OCI-LY7 (cell line): ENCODE results near the gene DCAKD. TPM values are rescaled to one million over a fixed set of nuclear protein-coding genes. Genes with fewer than 3 reads are reported as not detected.

Experiments used
- BruUV-seq: library from RNA; stranded (reverse); fragments of 400-500 nt; replicated peaks from 2 replicates; lab custom pipeline; 2021; lab: Mats Ljungman, UMichigan
- CTCF ChIA-PET: fragments of 300-600 bp; sonication (Branson Sonifier 250); formaldehyde crosslinking; loops from one replicate; lab custom pipeline; 2022; ENCODE audit warnings: antibody characterized with exemption; ENCODE audit not compliant: unreplicated experiment; lab: Charles Lee
- POLR2A ChIA-PET: fragments of 300-600 bp; sonication (Branson Sonifier 250); formaldehyde crosslinking; loops from one replicate; lab custom pipeline; 2022; ENCODE audit warnings: antibody characterized with exemption; lab: Charles Lee
- DNase-seq: peaks from one replicate; pipeline ENCODE4 v3.0.0-alpha.2; 2015; ENCODE audit warnings: low spot score
- H2AFZ ChIP-seq: fragments of 200-600 bp; sonication (generic), shearing (Covaris generic); 2 replicates; pipeline ENCODE4 v1.6.1; 2014; ENCODE audit warnings: mild to moderate bottlenecking, antibody characterized with exemption, low read length, moderate library complexity
- H3K27ac ChIP-seq: fragments of 200-600 bp; sonication (generic); 2 replicates; pipeline ENCODE4 v1.5.1; 2014; ENCODE audit warnings: mixed run types, low read depth, mild to moderate bottlenecking, moderate library complexity, low read length, inconsistent platforms; ENCODE audit not compliant: poor library complexity, severe bottlenecking
- H3K36me3 ChIP-seq: fragments of 200-600 bp; sonication (generic); 2 replicates; pipeline ENCODE4 v1.6.1; 2014; ENCODE audit warnings: mild to moderate bottlenecking, antibody characterized with exemption, low read length, moderate library complexity, mixed read lengths; ENCODE audit not compliant: insufficient read depth
- H3K4me1 ChIP-seq: fragments of 200-600 bp; sonication (generic); 2 replicates; pipeline ENCODE4 v1.5.1; 2014; ENCODE audit warnings: mild to moderate bottlenecking, low read length; ENCODE audit not compliant: insufficient read depth, poor library complexity, severe bottlenecking
- H3K4me2 ChIP-seq: fragments of 200-600 bp; sonication (generic); 2 replicates; pipeline ENCODE4 v1.6.1; 2014; ENCODE audit warnings: mild to moderate bottlenecking, low read length
- H3K4me3 ChIP-seq: fragments of 200-600 bp; sonication (generic); 2 replicates; pipeline ENCODE4 v1.5.1; 2014; ENCODE audit warnings: mild to moderate bottlenecking, low read depth, low read length; ENCODE audit not compliant: poor library complexity, severe bottlenecking
- H3K79me2 ChIP-seq: fragments of 200-600 bp; sonication (generic); 2 replicates; pipeline ENCODE4 v1.6.1; 2016; ENCODE audit warnings: low read depth, mild to moderate bottlenecking, low read length, moderate library complexity, mixed read lengths; ENCODE audit not compliant: insufficient read depth
- H3K9me2 ChIP-seq: fragments of 200-600 bp; sonication (generic); 2 replicates; pipeline ENCODE4 v1.6.1; 2016; ENCODE audit warnings: mild to moderate bottlenecking, low read length, mixed read lengths; ENCODE audit not compliant: insufficient read depth
- H3K9me3 ChIP-seq: fragments of 200-600 bp; sonication (generic); 2 replicates; pipeline ENCODE4 v1.6.1; 2014; ENCODE audit warnings: mild to moderate bottlenecking, mixed run types, low read length, mixed read lengths
- H4K20me1 ChIP-seq: fragments of 200-600 bp; sonication (generic); 2 replicates; pipeline ENCODE4 v1.6.1; 2014; ENCODE audit warnings: mild to moderate bottlenecking, antibody characterized with exemption, low read length, moderate library complexity, mixed read lengths; ENCODE audit not compliant: insufficient read depth
- EZH2phosphoT487 ChIP-seq: fragments of 200-600 bp; sonication (generic); IDR thresholded peaks from 2 replicates; pipeline ENCODE4 v1.6.1; 2018; ENCODE audit warnings: low read depth, borderline replicate concordance, mild to moderate bottlenecking, mixed run types, antibody characterized with exemption, low read length, moderate library complexity, mixed read lengths
- intact Hi-C: fragments of 100-400 bp; cut with micrococcal nuclease; formaldehyde crosslinking; loops from one replicate; pipeline ENCODE4 v1.10.0; 2022; ENCODE audit not compliant: unreplicated experiment
- total RNA-seq, 2 experiments: library from RNA; depleted of rRNA in 1 of 2; stranded (reverse); fragments of >200 nt in 1 of 2; shearing (Covaris generic) in 1 of 2; gene quantifications; 2 replicates each; pipeline ENCODE4 v1.2.3, GENCODE V29; 2014 to 2022
- TF ChIP-seq, protein P1 (sequence below): fragments of 200-600 bp; sonication (generic); conservative IDR thresholded peaks from 2 replicates; pipeline ENCODE4 v1.5.1; 2014; ENCODE audit warnings: mild to moderate bottlenecking, antibody characterized with exemption, low read length, moderate library complexity, mixed read lengths

The DCAKD gene
- total RNA-seq, 2 experiments from 2014 or later, result 40.8 to 45.6 TPM

DNA sequence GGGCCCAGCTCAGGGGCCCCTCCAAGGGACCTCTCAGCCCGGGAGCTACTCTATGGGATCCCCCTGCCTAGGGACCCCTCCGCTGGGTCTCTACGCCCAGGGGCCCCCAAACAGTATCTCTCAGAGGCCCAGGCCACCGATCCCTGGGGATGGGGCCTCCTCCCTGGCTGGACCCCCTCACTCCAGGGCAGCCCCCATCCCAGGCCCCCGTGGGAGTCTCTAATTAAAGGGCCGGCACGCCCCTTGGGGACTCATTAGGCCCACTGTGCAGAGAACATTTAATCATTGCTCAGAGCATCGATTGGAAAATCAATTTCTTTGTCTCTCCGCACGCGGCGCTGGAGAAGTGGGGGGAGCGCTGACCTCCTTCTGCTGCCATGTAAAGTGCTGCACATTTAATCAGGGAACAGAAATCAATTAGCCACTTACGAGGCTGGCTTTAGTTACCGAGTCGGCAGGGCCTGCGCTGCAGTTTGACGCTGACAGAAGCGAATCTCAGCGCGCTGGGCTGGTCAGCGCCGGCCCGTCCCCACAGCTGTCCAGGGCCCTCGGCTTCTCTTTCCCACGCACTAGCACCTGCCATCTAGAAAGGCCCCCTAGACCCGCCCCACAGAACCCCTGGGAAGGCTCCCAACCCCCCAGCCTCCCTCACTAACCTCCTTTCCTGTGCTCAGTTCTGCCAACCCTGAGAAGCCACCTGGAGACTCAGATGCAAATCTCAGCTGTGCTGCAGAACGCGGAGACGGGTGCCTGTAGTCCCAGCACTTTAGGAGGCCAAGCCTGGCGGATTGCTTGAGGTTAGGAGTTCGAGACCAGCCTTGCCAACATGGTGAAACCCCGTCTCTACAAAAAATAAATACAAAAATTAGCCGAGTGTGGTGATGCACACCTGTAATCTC lies 63.1 kb downstream of the DCAKD start:
- H3K9me2 ChIP-seq, result no peaks in the 10 kb centered on the region
- no peak overlapping the region for H2AFZ ChIP-seq
- intact Hi-C loops, result no loop called here
- H3K27ac ChIP-seq, result no peak overlapping the region
- H3K9me3 ChIP-seq, result no peaks in the 10 kb centered on the region
- no peak overlapping the region for H3K4me3 ChIP-seq
- no peaks in the 10 kb centered on the region for H4K20me1 ChIP-seq
- no peak for TF ChIP-seq EZH2phosphoT487
- TF ChIP-seq, protein P1, sequence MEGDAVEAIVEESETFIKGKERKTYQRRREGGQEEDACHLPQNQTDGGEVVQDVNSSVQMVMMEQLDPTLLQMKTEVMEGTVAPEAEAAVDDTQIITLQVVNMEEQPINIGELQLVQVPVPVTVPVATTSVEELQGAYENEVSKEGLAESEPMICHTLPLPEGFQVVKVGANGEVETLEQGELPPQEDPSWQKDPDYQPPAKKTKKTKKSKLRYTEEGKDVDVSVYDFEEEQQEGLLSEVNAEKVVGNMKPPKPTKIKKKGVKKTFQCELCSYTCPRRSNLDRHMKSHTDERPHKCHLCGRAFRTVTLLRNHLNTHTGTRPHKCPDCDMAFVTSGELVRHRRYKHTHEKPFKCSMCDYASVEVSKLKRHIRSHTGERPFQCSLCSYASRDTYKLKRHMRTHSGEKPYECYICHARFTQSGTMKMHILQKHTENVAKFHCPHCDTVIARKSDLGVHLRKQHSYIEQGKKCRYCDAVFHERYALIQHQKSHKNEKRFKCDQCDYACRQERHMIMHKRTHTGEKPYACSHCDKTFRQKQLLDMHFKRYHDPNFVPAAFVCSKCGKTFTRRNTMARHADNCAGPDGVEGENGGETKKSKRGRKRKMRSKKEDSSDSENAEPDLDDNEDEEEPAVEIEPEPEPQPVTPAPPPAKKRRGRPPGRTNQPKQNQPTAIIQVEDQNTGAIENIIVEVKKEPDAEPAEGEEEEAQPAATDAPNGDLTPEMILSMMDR, result no peak
- CTCF ChIA-PET, result interaction anchor here (0.6 kb wide), 1 partner anchor 74 kb away, joined by 3 read pairs; no protein-coding TSS in a partner anchor
- H3K4me1 ChIP-seq, result no peaks in the 10 kb centered on the region
- no peak for DNase-seq
- H3K79me2 ChIP-seq, result no peaks in the 10 kb centered on the region
- BruUV-seq, result no TSS peak
- no peaks in the 10 kb centered on the region for H3K36me3 ChIP-seq
- POLR2A ChIA-PET, result no interaction called here
- no peak overlapping the region for H3K4me2 ChIP-seq

GRCh38 chr17:44983563-44983962 lies 67.9 kb downstream of the DCAKD start:
- Histone ChIP-seq H3K9me2 (no peaks in the 10 kb centered on the region), H3K4me1 (no peaks in the 10 kb centered on the region), H3K4me3 (no peak overlapping the region), H3K36me3 (no peaks in the 10 kb centered on the region), H3K27ac (no peak overlapping the region), H4K20me1 (no peaks in the 10 kb centered on the region), H2AFZ (no peak overlapping the region), H3K79me2 (no peaks in the 10 kb centered on the region), H3K4me2 (no peak overlapping the region), H3K9me3 (no peaks in the 10 kb centered on the region)
- DNase-seq, result no peak
- intact Hi-C loops, result no loop called here
- no peak for TF ChIP-seq EZH2phosphoT487
- TF ChIP-seq, protein P1, result no peak
- no TSS peak for BruUV-seq
- POLR2A ChIA-PET, result interaction anchor here (0.6 kb wide), 2 partner anchors 55 to 63 kb away, joined by 3 to 6 read pairs; no protein-coding TSS in a partner anchor
- CTCF ChIA-PET, result no interaction called here

DNA sequence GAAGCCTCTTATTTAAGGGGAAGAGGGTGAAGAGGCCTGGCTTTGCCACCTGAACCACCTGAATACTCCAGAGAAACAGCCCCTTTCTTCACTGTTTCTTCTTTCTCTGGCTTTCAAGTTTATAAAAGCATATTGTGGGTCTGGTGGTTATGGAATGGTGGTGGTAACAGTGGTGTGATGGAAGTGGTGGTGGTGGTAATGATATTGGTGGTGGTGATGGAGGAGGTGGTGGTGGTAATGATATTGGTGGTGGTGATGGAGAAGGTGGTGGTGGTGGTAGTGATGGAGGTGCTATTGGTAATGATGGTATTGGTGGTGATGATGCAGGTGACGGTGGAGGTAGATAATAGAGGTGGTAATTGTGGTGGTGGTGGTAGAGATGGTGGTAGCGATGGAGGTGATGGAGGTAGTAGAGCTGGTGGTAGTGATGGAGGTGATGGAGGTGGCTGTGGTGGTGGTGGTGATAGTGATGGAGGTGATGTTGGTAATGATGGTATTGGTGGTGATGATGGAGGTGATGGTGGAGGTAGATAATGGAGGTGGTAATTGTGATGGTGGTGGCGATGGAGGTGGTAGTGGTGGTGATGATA lies 69.2 kb downstream of the DCAKD start:
- ChIA-PET CTCF (no interaction called here), POLR2A (no interaction called here)
- TF ChIP-seq, protein P1, result no peak
- TF ChIP-seq EZH2phosphoT487, result no peak
- Histone ChIP-seq H3K27ac (no peak overlapping the region), H3K36me3 (no peaks in the 10 kb centered on the region), H3K4me3 (no peak overlapping the region), H3K9me2 (no peaks in the 10 kb centered on the region), H3K4me1 (no peaks in the 10 kb centered on the region), H3K9me3 (no peaks in the 10 kb centered on the region), H2AFZ (no peak overlapping the region), H3K4me2 (no peak overlapping the region), H4K20me1 (no peaks in the 10 kb centered on the region), H3K79me2 (no peaks in the 10 kb centered on the region)
- intact Hi-C loops, result no loop called here
- no peak for DNase-seq
- BruUV-seq, result no TSS peak
